ENCODE results near the gene LRFN3. TPM values are rescaled to one million over a fixed set of nuclear protein-coding genes. Genes with fewer than 3 reads are reported as not detected.
"Not testable (repeated sequence)": the region's sequence is repeated elsewhere in the genome, so short reads cannot be mapped to it uniquely, and the experiment has no call there.

Gene LRFN3
- polyA plus RNA-seq, 1 experiment = 0.69 TPM

- H3K4me3 ChIP-seq (ENCODE audit: low read depth, low read length) = no peak overlapping the region
- ChIA-PET CTCF (no interaction called here), POLR2A (no interaction called here)
- no peak overlapping the region for H3K27ac ChIP-seq (ENCODE audit: low read depth, low read length)
- no peak for TF ChIP-seq CTCF (IDR thresholded peaks at IDR 0.05; ENCODE audit: low read depth, low read length)
- no peaks in the 10 kb centered on the region; the same call in 1 of the 2 replicates for H3K9me3 ChIP-seq (ENCODE audit: control insufficient read depth, insufficient read depth, low read length)
- H3K27me3 ChIP-seq (ENCODE audit: control insufficient read depth, insufficient read depth, low read length) = no peaks in the 10 kb centered on the region
- no peak for DNase-seq (ENCODE audit: low read depth, low spot score)
These were observed 46.0 kb upstream of the LRFN3 start for GRCh38 chr19:35890113-35890650.

- H3K9me3 ChIP-seq (ENCODE audit: control insufficient read depth, insufficient read depth, low read length); H3K27ac ChIP-seq (ENCODE audit: low read depth, low read length); POLR2A ChIA-PET; H3K4me3 ChIP-seq (ENCODE audit: low read depth, low read length); H3K27me3 ChIP-seq (ENCODE audit: control insufficient read depth, insufficient read depth, low read length); DNase-seq (ENCODE audit: low read depth, low spot score): not testable (repeated sequence)
- CTCF ChIA-PET = interaction anchor here (1.0 to 2.9 kb wide), 3 partner anchors 9 to 40 kb away, joined by 5 to 14 read pairs (median 13); no protein-coding TSS in a partner anchor
These were observed 44.4 kb upstream of the LRFN3 start for GRCh38 chr19:35891819-35892218.

- H3K4me3 ChIP-seq (ENCODE audit: low read depth, low read length) = no peak overlapping the region
- CTCF ChIA-PET = interaction anchor here (1.8 to 2.9 kb wide), 2 partner anchors 11 to 37 kb away, joined by 5 to 13 read pairs; no protein-coding TSS in a partner anchor
- no peak overlapping the region for H3K27ac ChIP-seq (ENCODE audit: low read depth, low read length)
- POLR2A ChIA-PET = no interaction called here
- TF ChIP-seq CTCF (IDR thresholded peaks at IDR 0.05; ENCODE audit: low read depth, low read length) = no peak
- DNase-seq (ENCODE audit: low read depth, low spot score) = no peak
- no peaks in the 10 kb centered on the region for H3K27me3 ChIP-seq (ENCODE audit: control insufficient read depth, insufficient read depth, low read length)
- H3K9me3 ChIP-seq (ENCODE audit: control insufficient read depth, insufficient read depth, low read length) = no peaks in the 10 kb centered on the region; the same call in 1 of the 2 replicates
These were observed 41.8 kb upstream of the LRFN3 start for GRCh38 chr19:35894342-35894741.

GRCh38 chr19:35895911-35896642 is 40.1 kb upstream of the LRFN3 start:
- Histone ChIP-seq H3K27me3 (ENCODE audit: control insufficient read depth, insufficient read depth, low read length) (no peaks in the 10 kb centered on the region), H3K27ac (ENCODE audit: low read depth, low read length) (no peak overlapping the region), H3K4me3 (ENCODE audit: low read depth, low read length) (no peak overlapping the region), H3K9me3 (ENCODE audit: control insufficient read depth, insufficient read depth, low read length) (no peaks in the 10 kb centered on the region; the same call in 1 of the 2 replicates)
- DNase-seq (ENCODE audit: low read depth, low spot score) = no peak
- POLR2A ChIA-PET = interaction anchor here (0.7 kb wide), 1 partner anchor 12 kb away, joined by 3 read pairs; no protein-coding TSS in a partner anchor
- CTCF ChIA-PET = interaction anchor here (1.1 kb wide), 1 partner anchor 203 kb away, joined by 3 read pairs; no protein-coding TSS in a partner anchor
- no peak for TF ChIP-seq CTCF (IDR thresholded peaks at IDR 0.05; ENCODE audit: low read depth, low read length)

- Histone ChIP-seq H3K4me3 (ENCODE audit: low read depth, low read length) (no peak overlapping the region), H3K9me3 (ENCODE audit: control insufficient read depth, insufficient read depth, low read length) (no peaks in the 10 kb centered on the region; the same call in 1 of the 2 replicates), H3K27me3 (ENCODE audit: control insufficient read depth, insufficient read depth, low read length) (no peaks in the 10 kb centered on the region), H3K27ac (ENCODE audit: low read depth, low read length) (no peak overlapping the region)
- no peak for TF ChIP-seq CTCF (IDR thresholded peaks at IDR 0.05; ENCODE audit: low read depth, low read length)
- DNase-seq (ENCODE audit: low read depth, low spot score) = no peak
- ChIA-PET CTCF (interaction anchor here (1.1 kb wide), 1 partner anchor 204 kb away, joined by 3 read pairs; no protein-coding TSS in a partner anchor), POLR2A (interaction anchor here (0.7 kb wide), 1 partner anchor 13 kb away, joined by 3 read pairs; no protein-coding TSS in a partner anchor)
These were observed 39.5 kb upstream of the LRFN3 start for GRCh38 chr19:35896643-35897040.

Measured in AG04450 (cell line).